ENCODE measurements around the gene SOCS1.

DNA sequence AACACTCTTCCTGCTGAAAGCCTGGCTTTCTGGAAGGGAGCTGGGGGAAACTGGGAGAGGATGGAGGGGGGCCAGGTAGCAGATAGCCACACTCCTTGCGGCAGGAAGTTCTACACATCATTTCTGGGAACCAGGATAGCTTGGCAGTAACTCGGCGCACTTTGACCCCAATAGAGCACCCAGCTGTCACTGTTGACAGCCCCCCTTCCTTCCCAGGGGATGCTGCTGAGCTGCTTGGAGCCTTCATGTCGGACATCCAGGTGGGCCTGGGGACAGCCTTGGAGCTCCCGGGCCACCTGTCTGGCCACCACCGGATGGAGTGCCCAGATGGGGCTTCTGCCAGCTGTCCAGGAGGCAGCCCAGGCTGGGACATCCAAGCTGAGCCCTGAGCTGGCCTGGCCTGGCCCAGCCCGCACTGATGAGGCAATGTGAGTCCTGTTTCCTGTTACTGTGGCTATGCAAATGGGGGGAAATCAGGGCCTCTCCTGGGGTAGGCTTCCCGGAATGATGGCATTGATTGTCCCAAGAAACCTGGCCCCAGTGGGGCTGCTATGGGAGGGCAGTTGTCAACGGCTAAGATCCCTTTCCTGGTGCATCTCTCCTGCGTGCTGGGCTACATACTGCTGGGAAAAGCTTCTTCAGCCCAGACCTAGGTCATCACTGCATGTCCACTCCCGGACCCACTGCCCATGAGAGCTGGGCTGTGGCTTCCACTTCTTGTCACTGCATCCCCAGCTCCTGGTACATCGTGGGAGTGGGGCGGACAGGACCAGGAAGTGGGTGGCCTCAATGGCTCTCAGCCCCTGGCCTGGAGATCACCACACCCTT is 50.0 kb downstream of the SOCS1 start:
- TF ChIP-seq, protein P1, sequence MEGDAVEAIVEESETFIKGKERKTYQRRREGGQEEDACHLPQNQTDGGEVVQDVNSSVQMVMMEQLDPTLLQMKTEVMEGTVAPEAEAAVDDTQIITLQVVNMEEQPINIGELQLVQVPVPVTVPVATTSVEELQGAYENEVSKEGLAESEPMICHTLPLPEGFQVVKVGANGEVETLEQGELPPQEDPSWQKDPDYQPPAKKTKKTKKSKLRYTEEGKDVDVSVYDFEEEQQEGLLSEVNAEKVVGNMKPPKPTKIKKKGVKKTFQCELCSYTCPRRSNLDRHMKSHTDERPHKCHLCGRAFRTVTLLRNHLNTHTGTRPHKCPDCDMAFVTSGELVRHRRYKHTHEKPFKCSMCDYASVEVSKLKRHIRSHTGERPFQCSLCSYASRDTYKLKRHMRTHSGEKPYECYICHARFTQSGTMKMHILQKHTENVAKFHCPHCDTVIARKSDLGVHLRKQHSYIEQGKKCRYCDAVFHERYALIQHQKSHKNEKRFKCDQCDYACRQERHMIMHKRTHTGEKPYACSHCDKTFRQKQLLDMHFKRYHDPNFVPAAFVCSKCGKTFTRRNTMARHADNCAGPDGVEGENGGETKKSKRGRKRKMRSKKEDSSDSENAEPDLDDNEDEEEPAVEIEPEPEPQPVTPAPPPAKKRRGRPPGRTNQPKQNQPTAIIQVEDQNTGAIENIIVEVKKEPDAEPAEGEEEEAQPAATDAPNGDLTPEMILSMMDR (IDR thresholded peaks at IDR 0.05), result no peak
- TF ChIP-seq POLR2A (IDR thresholded peaks at IDR 0.05), result no peak

Measured in heart left ventricle (tissue), 13 donors.